CD4-positive, alpha-beta T cell (primary cell): ENCODE results near the gene SLC13A1. TPM values are rescaled to one million over a fixed set of nuclear protein-coding genes. Genes with fewer than 3 reads are reported as not detected.

Experiments
- ATAC-seq: fragments of 200-7000 bp; cut with Tn5 transposase; one replicate; pipeline ENCODE4 v1.10.0; 2022; ENCODE audit warnings: mild to moderate bottlenecking; ENCODE audit not compliant: poor library complexity
- CTCF ChIA-PET: fragments of 350-600 bp; sonication (Branson Sonifier 250); formaldehyde crosslinking; loops from one replicate; lab custom pipeline; 2021; ENCODE audit warnings: antibody characterized with exemption, inconsistent platforms; lab: Charles Lee
- POLR2A ChIA-PET: fragments of 350-600 bp; sonication (Branson Sonifier 250); formaldehyde crosslinking; loops from one replicate; lab custom pipeline; 2021; ENCODE audit warnings: antibody characterized with exemption, inconsistent platforms; lab: Charles Lee
- DNase-seq, 14 experiments: peaks; one replicate each; pipeline ENCODE4 v3.0.0-alpha.2; 2013 to 2020; ENCODE audit warnings: mixed read lengths in 2 of 14
- H3K27ac ChIP-seq, 2 donors: one replicate each; pipeline versions ENCODE4 v1.5.1 to v1.7.0; 2013; ENCODE audit warnings: low read length in 2 of 2, low read depth in 1 of 2, mild to moderate bottlenecking in 1 of 2
- H3K27me3 ChIP-seq, 2 experiments: 1 replicate in 1 of 2; 2 replicates in 1 of 2; pipeline versions ENCODE4 v1.6.1 to v1.7.0; 2013; ENCODE audit warnings: low read length in 2 of 2, control low read depth in 1 of 2, mild to moderate bottlenecking in 1 of 2, moderate library complexity in 1 of 2; ENCODE audit not compliant: insufficient read depth in 2 of 2, control insufficient read depth in 1 of 2
- H3K36me3 ChIP-seq: one replicate; pipeline ENCODE4 v1.6.1; 2013; ENCODE audit warnings: low read length, control low read depth; ENCODE audit not compliant: insufficient read depth
- H3K4me1 ChIP-seq: one replicate; pipeline ENCODE4 v1.6.1; 2013; ENCODE audit warnings: low read length, control low read depth; ENCODE audit not compliant: insufficient read depth
- H3K4me3 ChIP-seq: one replicate; pipeline ENCODE4 v1.5.1; 2013; ENCODE audit warnings: mild to moderate bottlenecking, low read length, moderate library complexity
- H3K9me3 ChIP-seq, 2 experiments: 1 replicate in 1 of 2; 2 replicates in 1 of 2; pipeline versions ENCODE4 v1.6.1 to v1.7.0; 2013; ENCODE audit warnings: low read length in 2 of 2, mild to moderate bottlenecking in 2 of 2, control low read depth in 1 of 2, moderate library complexity in 1 of 2; ENCODE audit not compliant: control insufficient read depth in 1 of 2, insufficient read depth in 1 of 2
- H3K27ac Mint-ChIP-seq: one replicate; pipeline ENCODE4 v1.8.0; 2020; ENCODE audit warnings: mixed read lengths
- H3K27me3 Mint-ChIP-seq: one replicate; pipeline ENCODE4 v1.8.0; 2021; ENCODE audit warnings: mixed read lengths
- H3K36me3 Mint-ChIP-seq: one replicate; pipeline ENCODE4 v1.8.0; 2021; ENCODE audit warnings: low read depth, mixed read lengths
- H3K4me1 Mint-ChIP-seq: one replicate; pipeline ENCODE4 v1.8.0; 2021; ENCODE audit warnings: low read depth, mixed read lengths
- H3K4me3 Mint-ChIP-seq: one replicate; pipeline ENCODE4 v1.8.0; 2020; ENCODE audit warnings: mild to moderate bottlenecking, mixed read lengths
- H3K9me3 Mint-ChIP-seq: one replicate; pipeline ENCODE4 v1.8.0; 2020; ENCODE audit warnings: mixed read lengths
- intact Hi-C, 2 experiments: fragments of 100-400 bp; cut with DNase I in 1 of 2; cut with micrococcal nuclease in 1 of 2; formaldehyde crosslinking; loops; one replicate each; pipeline versions ENCODE4 v1.15.1 to v1.9.0; 2023 to 2025; cut with DNase I, micrococcal nuclease
- total RNA-seq, 174 experiments: library from RNA in 2 of 174; stranded (reverse) in 2 of 174; gene quantifications; one replicate each; pipeline ENCODE4 v1.2.3 and lab custom pipeline; 2021 to 2026
- TF ChIP-seq, protein P1 (sequence below): fragments of 200-600 bp; IDR thresholded peaks from one replicate; pipeline ENCODE4 v1.8.0; 2022; ENCODE audit warnings: antibody characterized with exemption, mild to moderate bottlenecking

SLC13A1 gene
- total RNA-seq, 2 experiments from 2014 or later, result not detected

DNA sequence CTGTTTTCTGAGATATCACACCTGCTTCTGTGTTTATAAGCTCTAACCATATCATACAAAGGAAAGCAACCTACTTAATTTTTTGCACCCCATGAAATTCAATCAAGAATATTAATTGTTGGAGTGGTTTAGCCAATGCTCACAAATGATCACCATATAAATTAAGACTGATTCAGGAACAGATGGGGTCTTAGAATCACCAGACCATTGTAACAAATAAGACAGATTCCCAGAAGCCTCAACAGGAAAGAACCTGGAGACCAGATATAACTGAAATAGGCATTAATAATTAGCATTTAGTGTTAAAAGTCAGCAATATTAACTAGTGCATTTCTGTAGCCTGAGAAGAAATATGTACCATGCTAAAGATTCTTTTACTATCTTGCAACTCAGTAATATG is 73.6 kb downstream of the SLC13A1 start:
- H3K4me3 Mint-ChIP-seq, result no peak overlapping the region
- no peaks in the 10 kb centered on the region for H3K4me1 Mint-ChIP-seq
- ChIA-PET CTCF (no interaction called here), POLR2A (no interaction called here)
- H3K9me3 Mint-ChIP-seq, result peaks cover 3% of the 10 kb centered on the region
- H3K4me3 ChIP-seq, result no peak overlapping the region
- no peaks in the 10 kb centered on the region for H3K36me3 ChIP-seq
- TF ChIP-seq, protein P1, sequence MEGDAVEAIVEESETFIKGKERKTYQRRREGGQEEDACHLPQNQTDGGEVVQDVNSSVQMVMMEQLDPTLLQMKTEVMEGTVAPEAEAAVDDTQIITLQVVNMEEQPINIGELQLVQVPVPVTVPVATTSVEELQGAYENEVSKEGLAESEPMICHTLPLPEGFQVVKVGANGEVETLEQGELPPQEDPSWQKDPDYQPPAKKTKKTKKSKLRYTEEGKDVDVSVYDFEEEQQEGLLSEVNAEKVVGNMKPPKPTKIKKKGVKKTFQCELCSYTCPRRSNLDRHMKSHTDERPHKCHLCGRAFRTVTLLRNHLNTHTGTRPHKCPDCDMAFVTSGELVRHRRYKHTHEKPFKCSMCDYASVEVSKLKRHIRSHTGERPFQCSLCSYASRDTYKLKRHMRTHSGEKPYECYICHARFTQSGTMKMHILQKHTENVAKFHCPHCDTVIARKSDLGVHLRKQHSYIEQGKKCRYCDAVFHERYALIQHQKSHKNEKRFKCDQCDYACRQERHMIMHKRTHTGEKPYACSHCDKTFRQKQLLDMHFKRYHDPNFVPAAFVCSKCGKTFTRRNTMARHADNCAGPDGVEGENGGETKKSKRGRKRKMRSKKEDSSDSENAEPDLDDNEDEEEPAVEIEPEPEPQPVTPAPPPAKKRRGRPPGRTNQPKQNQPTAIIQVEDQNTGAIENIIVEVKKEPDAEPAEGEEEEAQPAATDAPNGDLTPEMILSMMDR, result no peak
- intact Hi-C loops, result no loop called here
- no peaks in the 10 kb centered on the region for H3K27me3 ChIP-seq
- H3K4me1 ChIP-seq, result no peaks in the 10 kb centered on the region
- DNase-seq (no peak), ATAC-seq (no peak)
- no peaks in the 10 kb centered on the region for H3K36me3 Mint-ChIP-seq
- no peak overlapping the region for H3K27ac ChIP-seq
- no peaks in the 10 kb centered on the region for H3K9me3 ChIP-seq
- no peak overlapping the region for H3K27ac Mint-ChIP-seq
- H3K27me3 Mint-ChIP-seq, result no peaks in the 10 kb centered on the region

DNA sequence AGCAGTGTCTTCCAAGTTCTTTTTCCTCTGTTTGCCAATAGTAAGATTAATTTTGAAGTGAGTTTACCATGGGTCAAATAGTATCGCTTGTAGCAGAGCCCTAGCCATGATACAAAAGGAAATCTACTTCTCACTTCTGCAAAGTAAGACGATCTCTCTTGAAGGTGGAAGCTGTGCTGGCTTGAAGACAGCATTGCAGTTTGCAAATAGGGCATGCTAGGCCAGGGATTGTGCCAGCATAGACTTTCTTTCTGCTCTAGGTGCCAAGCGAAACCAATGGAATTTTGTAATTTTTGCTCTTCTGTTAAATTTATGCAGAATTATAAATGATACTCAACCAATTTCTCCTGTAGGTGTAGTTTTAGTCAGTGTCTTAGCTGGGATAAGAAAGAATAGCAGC is 74.5 kb downstream of the SLC13A1 start:
- no peak overlapping the region for H3K4me3 ChIP-seq
- DNase-seq (no peak), ATAC-seq (no peak)
- ChIA-PET POLR2A (no interaction called here), CTCF (no interaction called here)
- H3K4me1 Mint-ChIP-seq, result no peaks in the 10 kb centered on the region
- H3K4me1 ChIP-seq, result no peaks in the 10 kb centered on the region
- no peak overlapping the region for H3K27ac ChIP-seq
- H3K4me3 Mint-ChIP-seq, result no peak overlapping the region
- no peaks in the 10 kb centered on the region for H3K27me3 Mint-ChIP-seq
- H3K27ac Mint-ChIP-seq, result no peak overlapping the region
- no peaks in the 10 kb centered on the region for H3K36me3 Mint-ChIP-seq
- H3K9me3 ChIP-seq, result no peaks in the 10 kb centered on the region
- H3K36me3 ChIP-seq, result no peaks in the 10 kb centered on the region
- H3K9me3 Mint-ChIP-seq, result peaks cover 3% of the 10 kb centered on the region
- TF ChIP-seq, protein P1, result no peak
- intact Hi-C loops, result no loop called here
- H3K27me3 ChIP-seq, result no peaks in the 10 kb centered on the region

DNA sequence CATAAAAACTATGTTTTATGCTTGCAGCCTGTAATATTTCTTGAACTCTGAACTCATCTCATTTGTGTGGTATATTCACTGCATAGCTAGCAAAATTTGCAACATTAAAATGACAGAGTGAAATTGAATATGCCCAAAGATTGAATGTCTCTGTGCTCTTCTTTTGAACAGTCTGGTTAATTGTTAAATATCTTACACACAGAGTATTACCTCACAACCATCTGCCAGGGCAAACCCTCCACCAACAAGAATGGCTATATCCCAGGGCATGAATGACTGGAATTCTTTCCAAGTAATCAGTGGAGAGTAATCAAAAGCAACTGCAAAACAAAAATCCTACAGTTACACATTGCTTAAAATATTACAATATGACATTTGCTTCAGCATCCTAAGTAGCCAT is 76.9 kb downstream of the SLC13A1 start:
- H3K4me1 Mint-ChIP-seq, result no peaks in the 10 kb centered on the region
- CTCF ChIA-PET, result no interaction called here
- POLR2A ChIA-PET, result no interaction called here
- H3K9me3 Mint-ChIP-seq, result peaks cover 3% of the 10 kb centered on the region
- Histone ChIP-seq H3K36me3 (no peaks in the 10 kb centered on the region), H3K4me3 (no peak overlapping the region), H3K27me3 (no peaks in the 10 kb centered on the region), H3K4me1 (no peaks in the 10 kb centered on the region), H3K9me3 (no peaks in the 10 kb centered on the region), H3K27ac (no peak overlapping the region)
- ATAC-seq, result no peak
- intact Hi-C loops, result no loop called here
- no peak for DNase-seq
- TF ChIP-seq, protein P1, result no peak
- H3K36me3 Mint-ChIP-seq, result no peaks in the 10 kb centered on the region
- H3K27me3 Mint-ChIP-seq, result no peaks in the 10 kb centered on the region
- H3K4me3 Mint-ChIP-seq, result no peak overlapping the region
- no peak overlapping the region for H3K27ac Mint-ChIP-seq
